Nephron progenitor cell (in vitro differentiated cells): ENCODE results near the gene PPFIBP2.
A peak's percentile ranks its signal among the peaks of the same experiment; 100 is the strongest.

Source experiments
- DNase-seq: peaks from one replicate; pipeline ENCODE4 v3.0.0; 2021
- H3K27ac Mint-ChIP-seq: 2 replicates; pipeline ENCODE4 v1.8.0; 2021; ENCODE audit warnings: mild to moderate bottlenecking, moderate library complexity, mixed read lengths
- H3K27me3 Mint-ChIP-seq: 2 replicates; pipeline ENCODE4 v1.8.0; 2021; ENCODE audit warnings: mild to moderate bottlenecking, low read depth, mixed read lengths; ENCODE audit not compliant: poor library complexity
- H3K36me3 Mint-ChIP-seq: 2 replicates; pipeline ENCODE4 v1.8.0; 2021; ENCODE audit warnings: low read depth, mixed read lengths
- H3K4me1 Mint-ChIP-seq: 2 replicates; pipeline ENCODE4 v1.8.0; 2021; ENCODE audit warnings: mixed read lengths
- H3K4me3 Mint-ChIP-seq: 2 replicates; pipeline ENCODE4 v1.8.0; 2021; ENCODE audit warnings: mild to moderate bottlenecking, moderate library complexity, mixed read lengths
- H3K9me3 Mint-ChIP-seq: 2 replicates; pipeline ENCODE4 v1.8.0; 2021; ENCODE audit warnings: mild to moderate bottlenecking, moderate library complexity, mixed read lengths
- CTCF ChIP-seq: fragments of 200-600 bp; sonication (generic); IDR thresholded peaks from 2 replicates; pipeline ENCODE4 v1.5.0; 2021; ENCODE audit warnings: antibody characterized with exemption

Gene PPFIBP2

GRCh38 chr11:7543302-7543701 lies 29.5 kb downstream of the PPFIBP2 start:
- H3K4me1 Mint-ChIP-seq, result peaks cover 24% of the 10 kb centered on the region
- no peak for DNase-seq
- no peak for TF ChIP-seq CTCF
- no peaks in the 10 kb centered on the region for H3K9me3 Mint-ChIP-seq
- H3K4me3 Mint-ChIP-seq, result no peak overlapping the region
- peaks cover 13% of the 10 kb centered on the region for H3K27me3 Mint-ChIP-seq
- H3K27ac Mint-ChIP-seq, result no peak overlapping the region
- H3K36me3 Mint-ChIP-seq, result no peaks in the 10 kb centered on the region

GRCh38 chr11:7544021-7544420 lies 30.2 kb downstream of the PPFIBP2 start:
- no peak for TF ChIP-seq CTCF
- Mint-ChIP-seq H3K27me3 (peaks cover 12% of the 10 kb centered on the region), H3K27ac (no peak overlapping the region), H3K9me3 (no peaks in the 10 kb centered on the region), H3K4me3 (no peak overlapping the region), H3K36me3 (no peaks in the 10 kb centered on the region), H3K4me1 (peaks cover 31% of the 10 kb centered on the region)
- DNase-seq, result no peak

GRCh38 chr11:7545611-7546010 lies 31.8 kb downstream of the PPFIBP2 start:
- no peak for TF ChIP-seq CTCF
- Mint-ChIP-seq H3K27ac (no peak overlapping the region), H3K4me1 (peaks cover 34% of the 10 kb centered on the region), H3K27me3 (peaks cover 13% of the 10 kb centered on the region), H3K9me3 (no peaks in the 10 kb centered on the region), H3K36me3 (peaks cover 4% of the 10 kb centered on the region), H3K4me3 (no peak overlapping the region)
- no peak for DNase-seq

GRCh38 chr11:7546324-7546791 lies 32.6 kb downstream of the PPFIBP2 start:
- peak overlapping the region; percentile 81 for H3K27ac Mint-ChIP-seq
- H3K9me3 Mint-ChIP-seq, result no peaks in the 10 kb centered on the region
- H3K36me3 Mint-ChIP-seq, result peaks cover 9% of the 10 kb centered on the region
- DNase-seq, result no peak
- H3K4me1 Mint-ChIP-seq, result peaks cover 34% of the 10 kb centered on the region
- TF ChIP-seq CTCF, result no peak
- no peak overlapping the region for H3K4me3 Mint-ChIP-seq
- peaks cover 14% of the 10 kb centered on the region for H3K27me3 Mint-ChIP-seq

GRCh38 chr11:7547687-7548086 lies 33.9 kb downstream of the PPFIBP2 start:
- no peak for TF ChIP-seq CTCF
- H3K4me1 Mint-ChIP-seq, result peaks cover 34% of the 10 kb centered on the region
- no peak overlapping the region for H3K4me3 Mint-ChIP-seq
- H3K36me3 Mint-ChIP-seq, result peaks cover 9% of the 10 kb centered on the region
- H3K27me3 Mint-ChIP-seq, result peaks cover 10% of the 10 kb centered on the region
- no peaks in the 10 kb centered on the region for H3K9me3 Mint-ChIP-seq
- DNase-seq, result no peak
- peak overlapping the region; percentile 41 for H3K27ac Mint-ChIP-seq

GRCh38 chr11:7548659-7549274 lies 35.0 kb downstream of the PPFIBP2 start:
- Mint-ChIP-seq H3K9me3 (no peaks in the 10 kb centered on the region), H3K4me3 (no peak overlapping the region), H3K36me3 (peaks cover 9% of the 10 kb centered on the region), H3K4me1 (peaks cover 34% of the 10 kb centered on the region), H3K27me3 (peaks cover 10% of the 10 kb centered on the region), H3K27ac (no peak overlapping the region)
- peak; percentile 21 for TF ChIP-seq CTCF
- DNase-seq, result no peak
